HG03139 (cell line): ENCODE results near the gene NKAIN2.
"Not testable (repeated sequence)": the region's sequence is repeated elsewhere in the genome, so short reads cannot be mapped to it uniquely, and the experiment has no call there.

Experiments
- ATAC-seq: cut with Tn5 transposase; IDR thresholded peaks from one replicate; pipeline ENCODE4 v1.9.1; 2021; ENCODE audit not compliant: unreplicated experiment

The NKAIN2 gene

GRCh38 chr6:124723671-124724070, 920.0 kb downstream of the NKAIN2 start:
- no peak for ATAC-seq

DNA sequence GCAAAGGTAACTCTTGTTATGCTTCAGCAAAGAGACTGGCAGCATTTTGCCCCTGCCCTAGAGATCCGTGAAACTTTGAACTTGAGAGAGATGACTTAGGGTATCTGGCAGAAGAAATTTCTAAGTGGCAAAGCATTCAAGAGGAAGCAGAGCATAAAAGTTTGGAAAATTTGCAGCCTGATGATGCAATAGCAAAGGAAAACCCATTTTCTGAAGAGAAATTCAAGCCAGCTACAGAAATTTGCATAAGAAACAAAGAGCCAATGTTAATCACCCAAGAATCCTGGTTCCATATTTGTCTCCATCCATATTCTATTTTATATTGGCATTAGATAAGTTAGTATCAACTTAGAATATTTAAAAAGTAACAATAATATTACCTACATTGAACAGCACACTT, 934.1 kb downstream of the NKAIN2 start:
- not testable (repeated sequence) for ATAC-seq

- no peak for ATAC-seq
These were observed 934.8 kb downstream of the NKAIN2 start for GRCh38 chr6:124738482-124738881.

- no peak for ATAC-seq
These were observed 937.7 kb downstream of the NKAIN2 start for GRCh38 chr6:124741341-124741740.

DNA sequence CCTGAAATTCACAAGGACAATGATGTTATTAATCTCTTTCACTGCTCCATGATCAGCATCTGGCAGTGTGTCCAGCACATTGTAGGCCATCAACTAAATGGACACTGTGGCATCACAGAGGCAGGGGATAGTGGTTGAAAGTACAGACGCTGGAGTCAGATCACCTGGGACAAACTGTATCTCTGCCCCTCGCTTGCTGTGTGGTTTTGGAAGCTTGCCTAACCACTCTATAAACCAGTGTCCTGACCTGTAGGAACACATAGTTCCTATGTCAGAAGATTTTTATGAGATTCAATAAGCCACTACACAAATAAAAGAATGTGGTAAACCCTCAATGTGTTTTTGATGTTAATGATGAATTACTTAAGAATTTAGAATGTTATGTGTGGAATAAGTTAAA, 939.3 kb downstream of the NKAIN2 start:
- ATAC-seq: no peak

- no peak for ATAC-seq
These were observed 939.8 kb downstream of the NKAIN2 start for GRCh38 chr6:124743420-124743819.

DNA sequence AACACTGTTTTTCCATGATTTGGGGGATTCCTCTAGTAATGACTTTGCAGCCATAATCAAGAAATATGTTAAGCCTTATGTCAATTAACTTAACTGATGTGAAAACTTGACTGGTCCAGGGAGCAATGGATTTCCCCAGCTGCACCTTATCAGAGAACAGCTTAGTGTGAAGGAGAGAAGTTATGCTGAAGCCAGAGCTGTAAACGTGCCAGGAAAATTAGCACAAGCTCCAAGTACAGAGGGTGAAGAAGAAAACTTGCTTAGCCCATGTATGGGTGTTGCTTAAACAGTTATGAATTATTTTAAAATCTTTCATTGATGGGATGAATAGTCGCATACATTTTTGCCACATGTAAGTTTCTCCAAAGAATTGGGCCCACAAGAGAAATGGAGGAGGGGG, 943.7 kb downstream of the NKAIN2 start:
- no peak for ATAC-seq

DNA sequence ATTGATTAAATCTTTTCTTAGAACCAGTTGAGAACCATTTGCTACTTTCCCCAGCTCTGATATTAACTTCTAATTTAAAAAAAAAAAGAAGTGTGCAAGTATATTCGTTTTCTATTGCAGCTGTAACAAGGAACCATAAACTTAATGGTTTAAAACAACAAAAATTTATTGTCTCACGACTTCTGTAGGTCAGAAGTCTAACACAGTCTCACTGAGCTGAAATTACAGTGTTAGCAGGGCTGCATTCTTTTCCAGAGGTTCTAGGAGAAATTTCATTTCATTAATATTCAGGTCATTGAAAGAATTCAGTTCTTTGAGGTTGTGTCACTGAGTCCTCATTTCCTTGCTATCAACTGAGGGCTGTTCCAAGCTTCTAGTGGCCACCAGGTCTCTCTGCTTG, 945.1 kb downstream of the NKAIN2 start:
- ATAC-seq: no peak

GRCh38 chr6:124753001-124753400, 949.3 kb downstream of the NKAIN2 start:
- ATAC-seq: no peak

- ATAC-seq: no peak
These were observed 950.0 kb downstream of the NKAIN2 start for GRCh38 chr6:124753562-124754105.

- no peak for ATAC-seq
These were observed 951.7 kb downstream of the NKAIN2 start for GRCh38 chr6:124755321-124755720.

DNA sequence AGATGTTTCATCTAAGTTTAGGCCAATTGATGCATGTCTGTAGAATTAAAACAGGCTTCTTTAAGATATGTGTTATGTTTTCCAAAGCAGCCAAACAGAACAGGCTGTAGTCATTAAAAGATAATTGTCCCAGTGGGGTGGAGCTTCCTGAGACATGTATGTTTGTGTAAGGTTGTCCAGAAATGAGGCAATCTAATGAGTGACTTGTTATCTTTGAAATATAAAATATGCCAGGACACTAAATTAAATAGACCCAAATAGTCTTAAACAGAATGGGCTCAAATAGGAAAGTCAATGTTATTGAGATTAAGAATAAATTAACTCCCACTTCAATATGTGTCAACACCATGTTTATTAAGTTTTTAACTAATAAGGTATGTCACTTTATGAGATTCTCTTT, 953.9 kb downstream of the NKAIN2 start:
- ATAC-seq: no peak

DNA sequence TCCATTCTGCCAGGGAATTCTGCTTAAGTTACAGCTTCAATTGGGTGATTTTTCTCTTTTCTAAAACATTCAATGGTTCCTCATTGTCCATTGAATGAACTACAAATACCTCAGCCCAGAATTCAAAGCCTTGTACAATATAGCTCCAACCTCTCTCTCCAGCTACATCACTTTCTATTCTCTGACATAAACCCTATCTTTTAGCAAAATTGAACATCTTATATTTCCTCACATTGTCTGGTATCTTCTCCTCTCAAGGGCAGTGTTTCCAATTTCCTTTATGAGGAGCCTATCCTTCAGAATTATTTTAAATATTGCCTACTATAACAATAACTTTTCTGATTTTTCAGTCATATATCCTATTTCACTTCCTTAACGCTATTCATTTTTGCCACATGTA, 955.0 kb downstream of the NKAIN2 start:
- no peak for ATAC-seq

- no peak for ATAC-seq
These were observed 961.6 kb downstream of the NKAIN2 start for GRCh38 chr6:124765280-124765679.

GRCh38 chr6:124768224-124768623, 964.6 kb downstream of the NKAIN2 start:
- no peak for ATAC-seq

GRCh38 chr6:124769811-124770544, 966.3 kb downstream of the NKAIN2 start:
- no peak for ATAC-seq

GRCh38 chr6:124770784-124771183, 967.1 kb downstream of the NKAIN2 start:
- no peak for ATAC-seq

- no peak for ATAC-seq
These were observed 969.2 kb downstream of the NKAIN2 start for GRCh38 chr6:124772733-124773319.

- no peak for ATAC-seq
These were observed 971.5 kb downstream of the NKAIN2 start for GRCh38 chr6:124775121-124775520.

DNA sequence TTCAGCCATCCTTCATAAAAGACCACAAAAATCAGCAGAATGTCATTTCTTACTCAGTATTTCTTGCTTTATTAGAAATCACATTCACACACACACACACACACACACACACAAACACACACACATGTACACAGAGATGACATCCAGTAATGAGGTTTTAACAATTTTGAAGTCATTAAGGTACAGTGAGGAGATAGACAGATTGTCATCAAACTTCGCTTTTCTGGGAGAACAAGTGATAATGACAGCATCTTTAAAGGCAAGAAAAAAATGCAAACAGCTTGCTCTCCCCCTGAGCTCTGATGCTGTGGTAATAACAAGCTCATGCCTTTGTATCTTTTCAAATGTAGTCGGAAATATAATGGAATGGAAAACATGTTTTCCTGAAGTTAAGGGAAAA, 974.2 kb downstream of the NKAIN2 start:
- ATAC-seq: no peak

DNA sequence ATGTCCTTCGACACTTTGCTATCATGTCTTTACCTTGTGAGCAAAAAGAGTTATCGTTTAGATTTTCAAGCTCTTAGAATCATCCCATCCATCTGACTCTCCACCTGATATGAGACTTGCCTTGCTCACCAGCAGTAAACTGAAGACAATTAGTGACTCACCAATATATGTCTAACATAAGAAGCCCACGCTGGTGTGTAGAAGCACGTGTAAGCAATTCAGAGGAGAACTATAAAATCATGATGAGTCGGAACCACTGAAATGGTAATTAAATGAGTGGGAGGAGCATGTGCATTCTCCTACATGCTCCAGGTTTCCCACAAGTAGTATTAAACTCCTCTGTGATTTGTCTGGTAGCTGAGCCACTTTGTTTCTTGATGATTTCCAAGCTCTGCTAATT, 977.0 kb downstream of the NKAIN2 start:
- no peak for ATAC-seq

DNA sequence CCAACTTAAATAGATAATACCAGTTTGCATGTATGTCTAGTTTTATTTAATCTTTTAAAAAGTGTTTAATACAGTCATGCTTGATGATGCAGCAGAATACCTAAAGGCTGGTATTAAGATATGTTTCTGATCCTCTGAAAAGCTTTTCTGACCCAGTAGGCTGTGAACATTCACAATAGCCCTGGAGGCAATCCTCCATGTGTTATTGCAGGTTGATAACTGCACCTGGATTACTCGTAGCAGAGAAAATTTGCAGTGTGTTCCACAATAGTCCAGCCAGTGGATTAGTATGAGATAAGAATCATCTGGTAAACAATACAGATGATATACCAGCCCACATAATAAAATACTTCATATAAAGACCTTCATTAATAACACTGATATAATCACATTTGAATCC, 979.7 kb downstream of the NKAIN2 start:
- no peak for ATAC-seq

DNA sequence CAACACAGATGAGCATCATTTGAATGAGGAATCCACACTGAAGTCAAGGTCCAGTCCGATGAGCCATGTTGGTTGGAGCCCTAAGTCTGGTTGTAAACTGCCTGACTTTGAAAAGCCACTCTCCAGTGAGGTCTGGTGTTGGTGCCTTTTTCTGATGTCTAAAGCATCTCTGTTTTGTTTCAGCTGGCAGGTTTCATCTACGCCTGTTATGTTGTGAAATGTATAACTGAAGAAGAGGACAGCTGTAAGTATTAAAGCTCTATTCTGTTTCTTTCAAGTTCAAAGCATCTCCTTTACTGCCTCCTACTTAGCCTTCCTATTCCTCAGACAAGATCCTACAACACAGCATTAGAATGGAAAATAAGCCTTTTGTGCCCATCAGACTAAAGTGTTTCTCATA, 987.5 kb downstream of the NKAIN2 start:
- ATAC-seq: no peak
